Endothelial cell of umbilical vein (primary cell): ENCODE measurements around the gene TNFRSF14. TPM values are rescaled to one million over a fixed set of nuclear protein-coding genes. Genes with fewer than 3 reads are reported as not detected.

Source experiments
- BruUV-seq: library from RNA; stranded (reverse); fragments of 400-500 nt; replicated peaks from 2 replicates; lab custom pipeline; 2021; lab: Mats Ljungman, UMichigan
- CTCF ChIA-PET: fragments of 300-600, 350-600 bp; sonication (Branson Sonifier 250); formaldehyde crosslinking; loops from one replicate; lab custom pipeline; 2021; ENCODE audit warnings: antibody characterized with exemption, inconsistent platforms; lab: Charles Lee
- POLR2A ChIA-PET: fragments of 300-600, 350-600 bp; sonication (Branson Sonifier 250); formaldehyde crosslinking; loops from one replicate; lab custom pipeline; 2021; ENCODE audit warnings: antibody characterized with exemption, inconsistent platforms; lab: Charles Lee
- DNase-seq: peaks from one replicate; pipeline ENCODE4 v3.0.0-alpha.2; 2011; ENCODE audit warnings: low read depth, low spot score
- FAIRE-seq: peaks from 2 replicates; lab custom pipeline; 2011; peaks lifted over from hg19 to GRCh38; lab: Jason Lieb, UNC
- H2AFZ ChIP-seq: 2 replicates; pipeline ENCODE4 v1.6.0; 2012; ENCODE audit warnings: low read depth, low read length, control low read depth, inconsistent platforms
- H3K27ac ChIP-seq: 2 replicates; pipeline ENCODE4 v1.5.1; 2011; ENCODE audit warnings: low read depth, mild to moderate bottlenecking, control low read depth, low read length, moderate library complexity; ENCODE audit not compliant: insufficient read depth
- H3K27me3 ChIP-seq, 2 experiments: 2 replicates each; pipeline versions ENCODE4 v1.6.0 to v1.6.1; 2011; ENCODE audit warnings: low read length in 2 of 2, mixed read lengths in 1 of 2; ENCODE audit not compliant: control insufficient read depth in 2 of 2, insufficient read depth in 2 of 2
- H3K36me3 ChIP-seq, 2 experiments: 2 replicates in 1 of 2; 3 replicates in 1 of 2; pipeline ENCODE4 v1.5.1; 2011; ENCODE audit warnings: low read length in 2 of 2, mild to moderate bottlenecking in 1 of 2, moderate library complexity in 1 of 2; ENCODE audit not compliant: control insufficient read depth in 2 of 2, insufficient read depth in 2 of 2; ENCODE audit errors: extremely low read depth in 1 of 2
- H3K4me1 ChIP-seq: 3 replicates; pipeline ENCODE4 v1.5.1; 2011; ENCODE audit warnings: mild to moderate bottlenecking, low read length; ENCODE audit not compliant: control insufficient read depth, insufficient read depth; ENCODE audit errors: extremely low read depth
- H3K4me2 ChIP-seq: 2 replicates; pipeline ENCODE4 v1.6.1; 2011; ENCODE audit warnings: low read length, control low read depth, mixed read lengths; ENCODE audit not compliant: insufficient read depth
- H3K4me3 ChIP-seq, 3 experiments: fragments of 200-600 bp in 1 of 3; sonication (generic), shearing (Covaris generic) in 1 of 3; replicated peaks in 1 of 3; 2 replicates each; pipeline ENCODE4 v1.5.1; 2011 to 2016; ENCODE audit warnings: control low read depth in 3 of 3, low read length in 3 of 3, mild to moderate bottlenecking in 2 of 3, inconsistent platforms in 1 of 3, low read depth in 1 of 3, moderate library complexity in 1 of 3; ENCODE audit not compliant: insufficient read depth in 1 of 3
- H3K79me2 ChIP-seq: 2 replicates; pipeline ENCODE4 v1.6.0; 2012; ENCODE audit warnings: low read length, inconsistent platforms; ENCODE audit not compliant: control insufficient read depth, insufficient read depth
- H3K9ac ChIP-seq: replicated peaks from 2 replicates; pipeline ENCODE3; 2011; ENCODE audit warnings: low read length, control low read depth; ENCODE audit not compliant: insufficient read depth; ENCODE audit errors: extremely low read depth
- H3K9me1 ChIP-seq: replicated peaks from 3 replicates; pipeline ENCODE4 v1.6.0; 2011; ENCODE audit warnings: mild to moderate bottlenecking, low read length; ENCODE audit not compliant: control insufficient read depth, insufficient read depth; ENCODE audit errors: extremely low read depth
- H3K9me3 ChIP-seq: replicated peaks from 2 replicates; pipeline ENCODE4 v1.5.1; 2012; ENCODE audit warnings: low read length, inconsistent platforms; ENCODE audit not compliant: control insufficient read depth, insufficient read depth
- H4K20me1 ChIP-seq: replicated peaks from 2 replicates; pipeline ENCODE3; 2011; ENCODE audit warnings: mild to moderate bottlenecking, low read length; ENCODE audit not compliant: control insufficient read depth, insufficient read depth; ENCODE audit errors: extremely low read depth
- EZH2 ChIP-seq: IDR thresholded peaks from 2 replicates; pipeline ENCODE4 v1.6.1; 2012; ENCODE audit warnings: borderline replicate concordance, low read depth, mild to moderate bottlenecking, moderate library complexity, low read length, inconsistent platforms; ENCODE audit not compliant: severe bottlenecking
- FOS ChIP-seq: IDR thresholded peaks from 2 replicates; pipeline ENCODE4 v1.6.1; 2011; ENCODE audit warnings: mild to moderate bottlenecking, low read length, moderate library complexity, borderline replicate concordance; ENCODE audit not compliant: insufficient read depth
- GATA2 ChIP-seq: IDR thresholded peaks from 2 replicates; pipeline ENCODE4 v1.7.0; 2011; ENCODE audit warnings: low read depth, mild to moderate bottlenecking, moderate library complexity, mixed read lengths, low read length; ENCODE audit not compliant: insufficient read length, insufficient read depth
- JUN ChIP-seq: IDR thresholded peaks from 2 replicates; pipeline ENCODE4 v1.6.1; 2011; ENCODE audit warnings: borderline replicate concordance, low read depth; ENCODE audit not compliant: insufficient read length, insufficient read depth
- MYC ChIP-seq: IDR thresholded peaks from one replicate; pipeline ENCODE4 v1.6.1; 2011; ENCODE audit warnings: mild to moderate bottlenecking, low read depth, low read length
- POLR2A ChIP-seq: IDR thresholded peaks from 2 replicates; pipeline ENCODE4 v1.6.1; 2012; ENCODE audit warnings: low read depth, mild to moderate bottlenecking, control low read depth, low read length
- POLR2AphosphoS5 ChIP-seq: IDR thresholded peaks from 2 replicates; pipeline ENCODE4 v1.6.1; 2012; ENCODE audit warnings: low read depth, mild to moderate bottlenecking, control low read depth, low read length, moderate library complexity; ENCODE audit not compliant: insufficient read depth
- dilution Hi-C: fragments of 300-500 bp; cut with MboI; formaldehyde crosslinking; loops from one replicate; pipeline ENCODE4 v1.15.0; 2019; ENCODE audit warnings: low sequenced_read_pairs; ENCODE audit not compliant: extremely low pct_ligation_motif_present
- intact Hi-C: fragments of 100-400 bp; cut with micrococcal nuclease; formaldehyde crosslinking; loops from one replicate; pipeline ENCODE4 v1.10.0; 2022
- polyA plus RNA-seq, 4 experiments: library from polyadenylated mRNA; depleted of rRNA in 3 of 4; stranded (reverse) in 3 of 4; unstranded in 1 of 4; fragments of >200 nt; gene quantifications; 2 replicates each; pipeline versions ENCODE4 v1.2.1 to v1.2.3, GENCODE V29; 2011 to 2012; ENCODE audit warnings: missing spikeins in 1 of 4
- total RNA-seq: library from RNA; stranded (reverse); gene quantifications from 2 replicates; pipeline ENCODE4 v1.2.3, GENCODE V29; 2021
- TF ChIP-seq, protein P1 (sequence below), 2 donors: IDR thresholded peaks; 1 replicate in 1 of 2; 2 replicates in 1 of 2; pipeline ENCODE4 v1.5.1; 2011; ENCODE audit warnings: low read length in 2 of 2, mild to moderate bottlenecking in 2 of 2, moderate library complexity in 2 of 2, control low read depth in 1 of 2, inconsistent platforms in 1 of 2, low read depth in 1 of 2; ENCODE audit not compliant: insufficient read depth in 1 of 2; ENCODE audit errors: extremely low read depth in 1 of 2
- TF ChIP-seq, protein P2 (sequence below): IDR thresholded peaks from 2 replicates; pipeline ENCODE4 v1.6.1; 2011; ENCODE audit not compliant: insufficient read depth, insufficient read length

Gene TNFRSF14
- total and polyA plus RNA-seq, 2 donors (not counting 3 experiments of a cell fraction or from before 2014, with no cell fraction given) = 40.9 to 49.4 TPM

DNA sequence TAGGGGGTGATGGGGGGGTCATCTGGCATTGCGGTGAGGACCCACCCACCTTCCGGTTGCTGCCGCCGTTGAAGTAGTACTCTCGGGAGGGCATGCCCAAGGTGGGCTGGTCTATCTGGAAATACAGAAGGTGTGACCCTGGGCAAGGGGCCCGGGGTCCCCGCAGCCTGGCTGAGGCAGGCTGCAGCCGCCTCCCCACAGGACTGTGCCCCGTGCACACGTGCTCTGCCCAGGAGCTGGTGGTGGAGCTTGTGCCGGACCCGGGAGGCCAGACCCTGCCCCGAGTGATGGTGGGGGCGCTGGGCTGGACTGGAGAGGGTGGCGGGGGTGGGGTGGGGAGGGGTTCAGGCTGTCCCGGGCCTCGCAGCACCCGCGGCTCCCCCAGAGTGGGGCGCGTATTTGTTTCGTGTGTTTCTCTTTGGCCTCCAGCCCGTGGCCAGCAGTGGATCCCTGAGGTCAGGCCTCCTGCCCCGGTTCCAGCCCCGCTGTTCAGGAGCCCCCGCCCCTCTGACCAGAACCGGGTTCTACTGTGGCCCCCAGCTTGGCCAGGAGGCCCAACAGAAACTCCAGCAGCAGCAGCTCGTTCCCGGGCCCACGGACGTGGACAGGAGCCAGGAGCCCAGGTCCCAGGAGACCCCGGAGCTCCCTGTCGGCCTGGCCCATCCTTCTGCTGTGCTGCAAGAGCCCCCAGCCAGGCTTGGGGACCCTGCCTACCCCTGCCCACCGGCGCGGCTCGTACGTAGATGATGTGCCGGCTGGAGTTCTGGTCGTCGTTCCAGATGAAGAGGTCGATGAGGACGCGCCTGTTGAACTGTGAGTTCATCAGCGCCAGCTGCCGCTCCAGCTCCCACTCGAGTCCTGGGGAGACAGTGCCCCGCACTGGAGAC is 49.6 kb downstream of the TNFRSF14 start:
- no peak for FAIRE-seq
- no peaks in the 10 kb centered on the region for H3K9me3 ChIP-seq
- ChIA-PET POLR2A (no interaction called here), CTCF (no interaction called here)
- H3K9me1 ChIP-seq = no peaks in the 10 kb centered on the region
- H2AFZ ChIP-seq = no peak overlapping the region
- no peaks in the 10 kb centered on the region for H4K20me1 ChIP-seq
- no peak overlapping the region for H3K27ac ChIP-seq
- H3K79me2 ChIP-seq = no peaks in the 10 kb centered on the region
- H3K4me2 ChIP-seq = no peak overlapping the region
- dilution Hi-C loops = no loop called here
- intact Hi-C loops = no loop called here
- H3K27me3 ChIP-seq = no peaks in the 10 kb centered on the region
- DNase-seq = no peak
- H3K9ac ChIP-seq = no peak overlapping the region
- no TSS peak for BruUV-seq
- TF ChIP-seq, protein P1, sequence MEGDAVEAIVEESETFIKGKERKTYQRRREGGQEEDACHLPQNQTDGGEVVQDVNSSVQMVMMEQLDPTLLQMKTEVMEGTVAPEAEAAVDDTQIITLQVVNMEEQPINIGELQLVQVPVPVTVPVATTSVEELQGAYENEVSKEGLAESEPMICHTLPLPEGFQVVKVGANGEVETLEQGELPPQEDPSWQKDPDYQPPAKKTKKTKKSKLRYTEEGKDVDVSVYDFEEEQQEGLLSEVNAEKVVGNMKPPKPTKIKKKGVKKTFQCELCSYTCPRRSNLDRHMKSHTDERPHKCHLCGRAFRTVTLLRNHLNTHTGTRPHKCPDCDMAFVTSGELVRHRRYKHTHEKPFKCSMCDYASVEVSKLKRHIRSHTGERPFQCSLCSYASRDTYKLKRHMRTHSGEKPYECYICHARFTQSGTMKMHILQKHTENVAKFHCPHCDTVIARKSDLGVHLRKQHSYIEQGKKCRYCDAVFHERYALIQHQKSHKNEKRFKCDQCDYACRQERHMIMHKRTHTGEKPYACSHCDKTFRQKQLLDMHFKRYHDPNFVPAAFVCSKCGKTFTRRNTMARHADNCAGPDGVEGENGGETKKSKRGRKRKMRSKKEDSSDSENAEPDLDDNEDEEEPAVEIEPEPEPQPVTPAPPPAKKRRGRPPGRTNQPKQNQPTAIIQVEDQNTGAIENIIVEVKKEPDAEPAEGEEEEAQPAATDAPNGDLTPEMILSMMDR (IDR thresholded peaks at IDR 0.05; ENCODE audit: extremely low read depth in 1 of 2, insufficient read depth in 1 of 2, low read depth in 1 of 2, low read length in 2 of 2) = no peak
- no peak for TF ChIP-seq MYC
- no peak for TF ChIP-seq EZH2
- TF ChIP-seq GATA2 = no peak
- no peak for TF ChIP-seq POLR2A
- no peak for TF ChIP-seq JUN
- TF ChIP-seq, protein P2, sequence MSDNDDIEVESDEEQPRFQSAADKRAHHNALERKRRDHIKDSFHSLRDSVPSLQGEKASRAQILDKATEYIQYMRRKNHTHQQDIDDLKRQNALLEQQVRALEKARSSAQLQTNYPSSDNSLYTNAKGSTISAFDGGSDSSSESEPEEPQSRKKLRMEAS = no peak
- no peak for TF ChIP-seq POLR2AphosphoS5
- no peak for TF ChIP-seq FOS
- no peaks in the 10 kb centered on the region for H3K4me1 ChIP-seq
- no peak overlapping the region for H3K4me3 ChIP-seq
- H3K36me3 ChIP-seq = no peaks in the 10 kb centered on the region
